ENCODE data around the gene TSC22D1. TPM values are rescaled to one million over a fixed set of nuclear protein-coding genes. Genes with fewer than 3 reads are reported as not detected.
A peak's percentile ranks its signal among the peaks of the same experiment; 100 is the strongest.

TSC22D1 gene
- polyA plus RNA-seq, 1 donor from 2014 or later = 355 TPM

DNA sequence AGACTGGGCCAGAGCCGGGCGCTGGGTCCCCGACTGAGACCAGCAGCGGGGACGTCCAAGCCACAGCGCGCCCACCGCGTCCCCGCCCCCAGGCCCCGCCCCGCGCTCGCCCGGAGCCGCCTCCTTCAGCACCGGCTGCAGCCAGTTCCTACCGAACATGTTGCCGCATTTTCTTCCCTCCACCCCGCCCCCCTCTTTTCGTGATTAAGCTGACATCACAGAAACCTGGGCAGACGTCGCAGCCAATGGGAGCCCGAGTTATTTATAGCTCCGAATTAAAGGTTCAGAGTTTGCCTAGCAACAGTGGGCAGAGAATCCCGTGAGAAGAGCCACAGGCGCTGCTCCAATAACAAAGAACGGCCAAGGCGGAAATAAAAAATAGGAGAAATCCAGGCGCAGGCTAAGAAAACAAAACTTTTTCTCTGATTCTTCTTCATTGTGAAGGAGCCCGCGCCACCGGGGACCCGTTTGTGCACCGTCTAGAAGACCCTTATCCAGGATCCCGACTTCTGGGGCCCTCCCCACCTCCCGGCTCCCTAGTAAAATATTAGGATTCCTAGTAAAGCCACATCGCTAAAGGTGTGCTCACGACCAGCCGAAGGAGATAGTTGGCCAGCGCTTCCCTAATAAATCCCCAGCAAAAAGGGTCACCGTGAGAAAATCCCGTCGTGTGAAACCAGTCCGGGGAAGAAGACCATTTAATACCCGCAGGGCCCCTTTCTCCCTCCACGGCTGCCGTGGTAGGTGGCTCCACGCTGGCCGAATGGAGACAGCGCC lies 140.8 kb downstream of the TSC22D1 start:
- no peaks in the 10 kb centered on the region for H3K9me3 ChIP-seq (ENCODE audit: low read length)
- H3K9ac ChIP-seq (ENCODE audit: low read length) = peak overlapping the region; percentile 98
- H3F3A ChIP-seq (ENCODE audit: insufficient read depth, low read length, poor library complexity, severe bottlenecking) = peaks cover 7% of the 10 kb centered on the region
- peaks cover 47% of the 10 kb centered on the region for H3K79me2 ChIP-seq (replicated peaks; ENCODE audit: insufficient read depth, low read length)
- no peaks in the 10 kb centered on the region for H3K9me2 ChIP-seq (ENCODE audit: insufficient read depth, low read length)
- no peak overlapping the region for H2AFZ ChIP-seq (ENCODE audit: low read depth, low read length)
- TF ChIP-seq, protein P1, sequence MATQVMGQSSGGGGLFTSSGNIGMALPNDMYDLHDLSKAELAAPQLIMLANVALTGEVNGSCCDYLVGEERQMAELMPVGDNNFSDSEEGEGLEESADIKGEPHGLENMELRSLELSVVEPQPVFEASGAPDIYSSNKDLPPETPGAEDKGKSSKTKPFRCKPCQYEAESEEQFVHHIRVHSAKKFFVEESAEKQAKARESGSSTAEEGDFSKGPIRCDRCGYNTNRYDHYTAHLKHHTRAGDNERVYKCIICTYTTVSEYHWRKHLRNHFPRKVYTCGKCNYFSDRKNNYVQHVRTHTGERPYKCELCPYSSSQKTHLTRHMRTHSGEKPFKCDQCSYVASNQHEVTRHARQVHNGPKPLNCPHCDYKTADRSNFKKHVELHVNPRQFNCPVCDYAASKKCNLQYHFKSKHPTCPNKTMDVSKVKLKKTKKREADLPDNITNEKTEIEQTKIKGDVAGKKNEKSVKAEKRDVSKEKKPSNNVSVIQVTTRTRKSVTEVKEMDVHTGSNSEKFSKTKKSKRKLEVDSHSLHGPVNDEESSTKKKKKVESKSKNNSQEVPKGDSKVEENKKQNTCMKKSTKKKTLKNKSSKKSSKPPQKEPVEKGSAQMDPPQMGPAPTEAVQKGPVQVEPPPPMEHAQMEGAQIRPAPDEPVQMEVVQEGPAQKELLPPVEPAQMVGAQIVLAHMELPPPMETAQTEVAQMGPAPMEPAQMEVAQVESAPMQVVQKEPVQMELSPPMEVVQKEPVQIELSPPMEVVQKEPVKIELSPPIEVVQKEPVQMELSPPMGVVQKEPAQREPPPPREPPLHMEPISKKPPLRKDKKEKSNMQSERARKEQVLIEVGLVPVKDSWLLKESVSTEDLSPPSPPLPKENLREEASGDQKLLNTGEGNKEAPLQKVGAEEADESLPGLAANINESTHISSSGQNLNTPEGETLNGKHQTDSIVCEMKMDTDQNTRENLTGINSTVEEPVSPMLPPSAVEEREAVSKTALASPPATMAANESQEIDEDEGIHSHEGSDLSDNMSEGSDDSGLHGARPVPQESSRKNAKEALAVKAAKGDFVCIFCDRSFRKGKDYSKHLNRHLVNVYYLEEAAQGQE (IDR thresholded peaks at IDR 0.05; ENCODE audit: borderline replicate concordance) = peak; percentile 91
- peak; percentile 76 for TF ChIP-seq POLR2AphosphoS5 (IDR thresholded peaks at IDR 0.05)
- TF ChIP-seq SMC3 (conservative IDR thresholded peaks at IDR 0.05; ENCODE audit: poor library complexity) = peak; percentile 23
- TF ChIP-seq, protein P2, sequence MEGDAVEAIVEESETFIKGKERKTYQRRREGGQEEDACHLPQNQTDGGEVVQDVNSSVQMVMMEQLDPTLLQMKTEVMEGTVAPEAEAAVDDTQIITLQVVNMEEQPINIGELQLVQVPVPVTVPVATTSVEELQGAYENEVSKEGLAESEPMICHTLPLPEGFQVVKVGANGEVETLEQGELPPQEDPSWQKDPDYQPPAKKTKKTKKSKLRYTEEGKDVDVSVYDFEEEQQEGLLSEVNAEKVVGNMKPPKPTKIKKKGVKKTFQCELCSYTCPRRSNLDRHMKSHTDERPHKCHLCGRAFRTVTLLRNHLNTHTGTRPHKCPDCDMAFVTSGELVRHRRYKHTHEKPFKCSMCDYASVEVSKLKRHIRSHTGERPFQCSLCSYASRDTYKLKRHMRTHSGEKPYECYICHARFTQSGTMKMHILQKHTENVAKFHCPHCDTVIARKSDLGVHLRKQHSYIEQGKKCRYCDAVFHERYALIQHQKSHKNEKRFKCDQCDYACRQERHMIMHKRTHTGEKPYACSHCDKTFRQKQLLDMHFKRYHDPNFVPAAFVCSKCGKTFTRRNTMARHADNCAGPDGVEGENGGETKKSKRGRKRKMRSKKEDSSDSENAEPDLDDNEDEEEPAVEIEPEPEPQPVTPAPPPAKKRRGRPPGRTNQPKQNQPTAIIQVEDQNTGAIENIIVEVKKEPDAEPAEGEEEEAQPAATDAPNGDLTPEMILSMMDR (IDR thresholded peaks at IDR 0.05; ENCODE audit: poor library complexity, severe bottlenecking) = no peak
- peak; percentile 34 for TF ChIP-seq RAD21 (conservative IDR thresholded peaks at IDR 0.05)
- TF ChIP-seq TAF1 (IDR thresholded peaks at IDR 0.05; ENCODE audit: low read depth) = peak; percentile 90
- TF ChIP-seq EZH2 (IDR thresholded peaks at IDR 0.05; ENCODE audit: borderline replicate concordance, insufficient read depth, low read length, poor library complexity, severe bottlenecking) = no peak
- TF ChIP-seq EP300 (conservative IDR thresholded peaks at IDR 0.05; ENCODE audit: poor library complexity, severe bottlenecking) = peak; percentile 94
- TF ChIP-seq MXI1 (conservative IDR thresholded peaks at IDR 0.05; ENCODE audit: poor library complexity, severe bottlenecking) = peak; percentile 64
- peaks cover 18% of the 10 kb centered on the region for H4K20me1 ChIP-seq (ENCODE audit: insufficient read depth)
- H3K4me3 ChIP-seq (ENCODE audit: low read length) = peak overlapping the region; percentile 74
- H3K4me2 ChIP-seq (ENCODE audit: low read length) = peak overlapping the region; percentile 98
- H3K27ac ChIP-seq (ENCODE audit: low read length) = peak overlapping the region; percentile 99
- no peaks in the 10 kb centered on the region for H3K27me3 ChIP-seq (ENCODE audit: insufficient read depth, low read depth, low read length)
- peaks cover 5% of the 10 kb centered on the region for H3K36me3 ChIP-seq (ENCODE audit: insufficient read depth, low read length)

DNA sequence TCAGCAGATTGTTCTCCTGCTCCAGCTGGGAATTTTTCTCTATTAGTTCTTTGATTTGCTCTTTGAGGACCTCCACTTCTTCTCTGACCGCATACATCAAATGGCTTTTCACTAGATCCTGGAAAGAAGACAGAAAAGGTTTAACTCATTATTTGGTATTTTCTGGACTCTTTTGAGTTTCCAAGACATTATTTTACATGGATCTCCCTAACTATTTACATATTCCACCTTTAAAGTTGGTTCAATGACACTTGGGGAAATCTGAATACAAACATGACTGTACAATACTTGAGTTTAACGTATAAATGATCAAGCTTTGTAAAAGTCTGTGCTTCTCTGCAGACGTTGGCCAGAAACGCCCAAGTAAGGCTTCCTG lies 141.4 kb downstream of the TSC22D1 start:
- Histone ChIP-seq H3K4me3 (ENCODE audit: low read length) (peak overlapping the region; percentile 74), H2AFZ (ENCODE audit: low read depth, low read length) (no peak overlapping the region), H3F3A (ENCODE audit: insufficient read depth, low read length, poor library complexity, severe bottlenecking) (peaks cover 7% of the 10 kb centered on the region), H3K27me3 (ENCODE audit: insufficient read depth, low read depth, low read length) (no peaks in the 10 kb centered on the region), H3K27ac (ENCODE audit: low read length) (peak overlapping the region; percentile 99), H3K9ac (ENCODE audit: low read length) (peak overlapping the region; percentile 85), H3K36me3 (ENCODE audit: insufficient read depth, low read length) (peaks cover 5% of the 10 kb centered on the region), H3K9me3 (ENCODE audit: low read length) (no peaks in the 10 kb centered on the region), H3K4me2 (ENCODE audit: low read length) (peak overlapping the region; percentile 98), H4K20me1 (ENCODE audit: insufficient read depth) (peaks cover 18% of the 10 kb centered on the region), H3K9me2 (ENCODE audit: insufficient read depth, low read length) (no peaks in the 10 kb centered on the region), H3K79me2 (replicated peaks; ENCODE audit: insufficient read depth, low read length) (peaks cover 47% of the 10 kb centered on the region)
- TF ChIP-seq TAF1 (IDR thresholded peaks at IDR 0.05; ENCODE audit: low read depth) = no peak
- TF ChIP-seq EP300 (conservative IDR thresholded peaks at IDR 0.05; ENCODE audit: poor library complexity, severe bottlenecking) = no peak
- TF ChIP-seq, protein P2 (IDR thresholded peaks at IDR 0.05; ENCODE audit: poor library complexity, severe bottlenecking) = no peak
- TF ChIP-seq SMC3 (conservative IDR thresholded peaks at IDR 0.05; ENCODE audit: poor library complexity) = no peak
- no peak for TF ChIP-seq EZH2 (IDR thresholded peaks at IDR 0.05; ENCODE audit: borderline replicate concordance, insufficient read depth, low read length, poor library complexity, severe bottlenecking)
- TF ChIP-seq, protein P1 (IDR thresholded peaks at IDR 0.05; ENCODE audit: borderline replicate concordance) = no peak
- TF ChIP-seq POLR2AphosphoS5 (IDR thresholded peaks at IDR 0.05) = no peak
- TF ChIP-seq RAD21 (conservative IDR thresholded peaks at IDR 0.05) = no peak
- no peak for TF ChIP-seq MXI1 (conservative IDR thresholded peaks at IDR 0.05; ENCODE audit: poor library complexity, severe bottlenecking)

Measured in neural cell (in vitro differentiated cells).